A549 (cell line): ENCODE results near the gene RNASE7. TPM values are rescaled to one million over a fixed set of nuclear protein-coding genes. Genes with fewer than 3 reads are reported as not detected.

Source experiments
- ATAC-seq, 2 experiments: fragments of 200-7000 bp in 1 of 2; fragments of >200 bp in 1 of 2; cut with Nextera tagmentation in 1 of 2; cut with Tn5 transposase in 1 of 2; 3 replicates each; pipeline versions ENCODE4 v1.8.0 to v1.9.1; 2018 to 2020; ENCODE audit warnings: mild to moderate bottlenecking in 1 of 2, moderate library complexity in 1 of 2
- CTCF ChIA-PET: fragments of 300-600 bp; sonication (Branson Sonifier 250); formaldehyde crosslinking; extraction: SDS; loops from one replicate; lab custom pipeline; 2021; ENCODE audit warnings: antibody characterized with exemption, inconsistent platforms; lab: Yijun Ruan, JAX
- POLR2A ChIA-PET: fragments of 350-600 bp; formaldehyde crosslinking; extraction: SDS; loops from one replicate; lab custom pipeline; 2021; ENCODE audit warnings: antibody characterized with exemption, inconsistent platforms; lab: Yijun Ruan, JAX
- DNase-seq, 2 experiments: peaks; one replicate each; pipeline versions ENCODE4 v3.0.0 to v3.0.0-alpha.2; 2011 to 2016; ENCODE audit warnings: low read depth in 1 of 2, low spot score in 1 of 2
- FAIRE-seq: peaks from 2 replicates; lab custom pipeline; 2011; peaks lifted over from hg19 to GRCh38; lab: Jason Lieb, UNC
- H3K27ac ChIP-seq, 2 experiments: fragments of >200 bp; sonication (Bioruptor Twin); formaldehyde crosslinking; 3 replicates each; pipeline ENCODE4 v1.5.1; 2016 to 2017
- H3K4me1 ChIP-seq: fragments of >200 bp; sonication (Bioruptor Twin); formaldehyde crosslinking; 3 replicates; pipeline ENCODE4 v1.6.1; 2016
- H3K4me2 ChIP-seq: fragments of >200 bp; sonication (Bioruptor Twin); formaldehyde crosslinking; 3 replicates; pipeline ENCODE4 v1.6.1; 2016
- H3K4me3 ChIP-seq: fragments of >200 bp; sonication (Bioruptor Twin); formaldehyde crosslinking; 3 replicates; pipeline ENCODE4 v1.5.1; 2016
- H3K9me3 ChIP-seq: fragments of >200 bp; sonication (Bioruptor Twin); formaldehyde crosslinking; 3 replicates; pipeline ENCODE4 v1.6.1; 2016
- BHLHE40 ChIP-seq: IDR thresholded peaks from 2 replicates; pipeline ENCODE4 v1.6.1; 2012; ENCODE audit warnings: low read depth, low read length, inconsistent platforms
- CBX2 ChIP-seq: fragments of 200-600 bp; sonication (generic); IDR thresholded peaks from 2 replicates; pipeline ENCODE4 v1.6.1; 2016; ENCODE audit warnings: low read depth, mild to moderate bottlenecking, borderline replicate concordance
- CBX8 ChIP-seq: fragments of 200-600 bp; sonication (generic); IDR thresholded peaks from 2 replicates; pipeline ENCODE4 v1.6.1; 2016
- EP300 ChIP-seq, 2 experiments: fragments of >200 bp; sonication (Bioruptor Twin); formaldehyde crosslinking; IDR thresholded peaks; 2 replicates in 1 of 2; 3 replicates in 1 of 2; pipeline ENCODE4 v1.6.1; 2016 to 2017
- ESRRA ChIP-seq: fragments of 150-350 bp; IDR thresholded peaks from 2 replicates; pipeline ENCODE4 v1.6.1; 2014; ENCODE audit warnings: mild to moderate bottlenecking, low read length, borderline replicate concordance
- FOSL2 ChIP-seq, 2 experiments: fragments of 450-650 bp in 1 of 2; fragments of >200 bp in 1 of 2; sonication (Bioruptor Twin) in 1 of 2; formaldehyde crosslinking; IDR thresholded peaks; 2 replicates each; pipeline versions ENCODE4 v1.5.0 to v1.6.1; 2016 to 2020; ENCODE audit warnings: mild to moderate bottlenecking in 1 of 2, moderate library complexity in 1 of 2
- FOXS1 ChIP-seq: fragments of 250-450 bp; sonication (Bioruptor Pico); IDR thresholded peaks from 2 replicates; pipeline ENCODE4 v1.5.0; 2020; ENCODE audit warnings: mild to moderate bottlenecking, moderate library complexity
- JUNB ChIP-seq: fragments of >200 bp; sonication (Bioruptor Twin); formaldehyde crosslinking; IDR thresholded peaks from 2 replicates; pipeline ENCODE4 v1.6.1; 2016
- MAZ ChIP-seq: fragments of 150-350 bp; IDR thresholded peaks from 2 replicates; pipeline ENCODE4 v1.6.1; 2014; ENCODE audit warnings: antibody characterized with exemption, low read depth, low read length, borderline replicate concordance
- MYC ChIP-seq: IDR thresholded peaks from 2 replicates; pipeline ENCODE4 v1.6.1; 2012; ENCODE audit warnings: mild to moderate bottlenecking, inconsistent platforms, low read length, improper control_type of control experiment, borderline replicate concordance
- NFE2L2 ChIP-seq: fragments of 150-350 bp; conservative IDR thresholded peaks from 2 replicates; pipeline ENCODE4 v1.6.1; 2014; ENCODE audit warnings: low read length
- NPAS2 ChIP-seq: fragments of 250-450 bp; sonication (Bioruptor Pico); IDR thresholded peaks from 2 replicates; pipeline ENCODE4 v1.8.0; 2022; ENCODE audit warnings: mild to moderate bottlenecking, moderate library complexity, borderline replicate concordance
- POLR2AphosphoS2 ChIP-seq: conservative IDR thresholded peaks from 2 replicates; pipeline ENCODE4 v1.6.1; 2012; ENCODE audit warnings: low read length, improper control_type of control experiment, inconsistent platforms
- RAD21 ChIP-seq, 2 experiments: fragments of >200 bp in 1 of 2; sonication (Bioruptor Twin) in 1 of 2; formaldehyde crosslinking in 1 of 2; IDR thresholded peaks in 1 of 2; conservative IDR thresholded peaks in 1 of 2; 2 replicates in 1 of 2; 3 replicates in 1 of 2; pipeline ENCODE4 v1.6.1; 2012 to 2018; ENCODE audit warnings: inconsistent platforms in 1 of 2
- RARB ChIP-seq: fragments of 250-450 bp; sonication (Bioruptor Pico); IDR thresholded peaks from 2 replicates; pipeline ENCODE4 v1.8.0; 2021; ENCODE audit warnings: mild to moderate bottlenecking, moderate library complexity
- RFX5 ChIP-seq: fragments of 450-650 bp; IDR thresholded peaks from 2 replicates; pipeline ENCODE4 v1.7.1; 2014; ENCODE audit warnings: antibody characterized with exemption, mild to moderate bottlenecking, moderate library complexity
- RNF2 ChIP-seq: fragments of 200-600 bp; sonication (generic); IDR thresholded peaks from 2 replicates; pipeline ENCODE4 v1.6.1; 2016; ENCODE audit warnings: low read depth, mild to moderate bottlenecking, antibody characterized with exemption, moderate library complexity, borderline replicate concordance
- SREBF2 ChIP-seq: fragments of 450-650 bp; IDR thresholded peaks from 2 replicates; pipeline ENCODE4 v1.6.1; 2014; ENCODE audit warnings: mild to moderate bottlenecking, moderate library complexity
- ZC3H11A ChIP-seq: fragments of 450-650 bp; IDR thresholded peaks from 2 replicates; pipeline ENCODE4 v1.6.1; 2014; ENCODE audit warnings: antibody characterized with exemption, mild to moderate bottlenecking
- WGBS: methylation state at CpG from one replicate; pipeline ENCODE4 v1.1.6; 2017; ENCODE audit errors: missing lambda C conversion rate; 5-methylcytosine and 5-hydroxymethylcytosine counted together
- polyA plus RNA-seq, 4 experiments: library from polyadenylated mRNA; depleted of rRNA in 3 of 4; stranded (reverse); fragments of >200 nt; fragmentation: RNase III in 1 of 4; extraction: RNeasy Plus Mini Kit Qiagen cat#74134 plus additional on column Dnase treatment in 1 of 4; gene quantifications; 2 replicates in 3 of 4; 3 replicates in 1 of 4; pipeline ENCODE4 v1.2.3, GENCODE V29; 2011 to 2017
- TF ChIP-seq, protein P1 (sequence below): fragments of 200-600 bp; sonication (generic); IDR thresholded peaks from 2 replicates; pipeline ENCODE4 v1.6.1; 2016; ENCODE audit warnings: antibody characterized with exemption, mild to moderate bottlenecking, moderate library complexity

RNASE7 gene
- polyA plus RNA-seq, 2 of the 4 experiments (the other 2 are of a cell fraction), result not detected

DNA sequence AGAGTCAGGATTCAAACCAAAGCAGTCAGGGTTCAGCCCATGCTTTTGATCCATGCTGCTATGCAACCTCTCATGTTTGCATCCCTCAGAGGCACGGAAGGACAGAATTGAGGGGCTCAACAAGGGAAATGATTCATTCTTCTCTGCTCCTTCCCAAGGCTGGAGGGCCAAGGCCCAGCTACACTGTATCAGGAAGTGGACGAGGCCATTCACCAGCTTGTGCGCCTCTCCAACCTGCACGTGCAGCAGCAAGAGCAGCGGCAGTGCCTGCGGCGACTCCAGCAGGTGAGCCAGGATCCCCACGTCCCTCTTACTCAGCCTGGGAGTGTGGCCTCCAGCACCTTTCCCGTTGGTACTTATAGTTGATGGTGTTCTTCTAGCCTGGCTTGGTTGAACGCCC lies 36.6 kb downstream of the RNASE7 start:
- 70% methylated on average over 5 of the region's 10 CpGs for WGBS
- H3K4me2 ChIP-seq, result no peak overlapping the region
- H3K4me1 ChIP-seq, result no peaks in the 10 kb centered on the region
- H3K9me3 ChIP-seq, result no peaks in the 10 kb centered on the region
- no peak overlapping the region for H3K27ac ChIP-seq
- ChIA-PET CTCF (interaction anchor here (1.7 to 15.5 kb wide), 5 partner anchors 7 to 64 kb away, joined by 6 to 369 read pairs (median 37); partner anchors contain the start of genes ARHGEF40, TMEM253 and ZNF219), POLR2A (no interaction called here)
- FAIRE-seq (no peak), ATAC-seq (no peak), DNase-seq (no peak)
- H3K4me3 ChIP-seq, result no peak overlapping the region
- TF ChIP-seq BHLHE40, result no peak
- no peak for TF ChIP-seq RAD21 (conservative IDR thresholded peaks at IDR 0.05 in 1 of 2, IDR thresholded peaks at IDR 0.05 in 1 of 2)
- no peak for TF ChIP-seq POLR2AphosphoS2
- no peak for TF ChIP-seq EP300 (IDR thresholded peaks at IDR 0.05)
- TF ChIP-seq ESRRA, result no peak
- TF ChIP-seq SREBF2, result no peak
- TF ChIP-seq JUNB, result no peak
- no peak for TF ChIP-seq RARB (CRISPR knock-in tag)
- no peak for TF ChIP-seq RFX5
- TF ChIP-seq MYC, result no peak
- TF ChIP-seq NPAS2 (CRISPR knock-in tag), result no peak

DNA sequence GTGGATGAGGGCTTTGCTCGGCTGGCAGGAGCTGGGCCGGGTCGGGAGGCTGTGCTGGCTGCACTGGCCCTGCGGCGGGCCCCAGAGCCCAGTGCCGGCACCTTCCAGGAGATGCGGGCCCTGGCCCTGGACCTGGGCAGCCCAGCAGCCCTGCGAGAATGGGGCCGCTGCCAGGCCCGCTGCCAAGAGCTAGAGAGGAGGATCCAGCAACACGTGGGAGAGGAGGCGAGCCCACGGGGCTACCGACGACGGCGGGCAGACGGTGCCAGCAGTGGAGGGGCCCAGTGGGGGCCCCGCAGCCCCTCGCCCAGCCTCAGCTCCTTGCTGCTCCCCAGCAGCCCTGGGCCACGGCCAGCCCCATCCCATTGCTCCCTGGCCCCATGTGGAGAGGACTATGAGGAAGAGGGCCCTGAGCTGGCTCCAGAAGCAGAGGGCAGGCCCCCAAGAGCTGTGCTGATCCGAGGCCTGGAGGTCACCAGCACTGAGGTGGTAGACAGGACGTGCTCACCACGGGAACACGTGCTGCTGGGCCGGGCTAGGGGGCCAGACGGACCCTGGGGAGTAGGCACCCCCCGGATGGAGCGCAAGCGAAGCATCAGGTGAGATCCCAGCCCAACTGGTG lies 39.5 kb downstream of the RNASE7 start:
- Histone ChIP-seq H3K9me3 (no peaks in the 10 kb centered on the region), H3K4me1 (peaks cover 6% of the 10 kb centered on the region; the same call in 1 of the 3 replicates), H3K4me2 (no peak overlapping the region), H3K4me3 (no peak overlapping the region), H3K27ac (no peak overlapping the region)
- FAIRE-seq (no peak), ATAC-seq (no peak; a peak in 1 of 6 replicates), DNase-seq (no peak)
- TF ChIP-seq, protein P1, sequence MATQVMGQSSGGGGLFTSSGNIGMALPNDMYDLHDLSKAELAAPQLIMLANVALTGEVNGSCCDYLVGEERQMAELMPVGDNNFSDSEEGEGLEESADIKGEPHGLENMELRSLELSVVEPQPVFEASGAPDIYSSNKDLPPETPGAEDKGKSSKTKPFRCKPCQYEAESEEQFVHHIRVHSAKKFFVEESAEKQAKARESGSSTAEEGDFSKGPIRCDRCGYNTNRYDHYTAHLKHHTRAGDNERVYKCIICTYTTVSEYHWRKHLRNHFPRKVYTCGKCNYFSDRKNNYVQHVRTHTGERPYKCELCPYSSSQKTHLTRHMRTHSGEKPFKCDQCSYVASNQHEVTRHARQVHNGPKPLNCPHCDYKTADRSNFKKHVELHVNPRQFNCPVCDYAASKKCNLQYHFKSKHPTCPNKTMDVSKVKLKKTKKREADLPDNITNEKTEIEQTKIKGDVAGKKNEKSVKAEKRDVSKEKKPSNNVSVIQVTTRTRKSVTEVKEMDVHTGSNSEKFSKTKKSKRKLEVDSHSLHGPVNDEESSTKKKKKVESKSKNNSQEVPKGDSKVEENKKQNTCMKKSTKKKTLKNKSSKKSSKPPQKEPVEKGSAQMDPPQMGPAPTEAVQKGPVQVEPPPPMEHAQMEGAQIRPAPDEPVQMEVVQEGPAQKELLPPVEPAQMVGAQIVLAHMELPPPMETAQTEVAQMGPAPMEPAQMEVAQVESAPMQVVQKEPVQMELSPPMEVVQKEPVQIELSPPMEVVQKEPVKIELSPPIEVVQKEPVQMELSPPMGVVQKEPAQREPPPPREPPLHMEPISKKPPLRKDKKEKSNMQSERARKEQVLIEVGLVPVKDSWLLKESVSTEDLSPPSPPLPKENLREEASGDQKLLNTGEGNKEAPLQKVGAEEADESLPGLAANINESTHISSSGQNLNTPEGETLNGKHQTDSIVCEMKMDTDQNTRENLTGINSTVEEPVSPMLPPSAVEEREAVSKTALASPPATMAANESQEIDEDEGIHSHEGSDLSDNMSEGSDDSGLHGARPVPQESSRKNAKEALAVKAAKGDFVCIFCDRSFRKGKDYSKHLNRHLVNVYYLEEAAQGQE, result no peak
- no peak for TF ChIP-seq FOXS1
- TF ChIP-seq RNF2, result no peak
- no peak for TF ChIP-seq NFE2L2
- TF ChIP-seq CBX8, result no peak
- no peak for TF ChIP-seq FOSL2 (IDR thresholded peaks at IDR 0.05)
- TF ChIP-seq FOSL2 (CRISPR knock-in tag; IDR thresholded peaks at IDR 0.05), result no peak
- TF ChIP-seq CBX2, result no peak
- no peak for TF ChIP-seq ESRRA
- no peak for TF ChIP-seq MYC
- no peak for TF ChIP-seq ZC3H11A
- no peak for TF ChIP-seq MAZ
- ChIA-PET CTCF (interaction anchor here (0.8 to 15.5 kb wide), 6 partner anchors 10 to 67 kb away, joined by 4 to 369 read pairs (median 34); partner anchors contain the start of genes ARHGEF40, TMEM253 and ZNF219), POLR2A (no interaction called here)
- WGBS, result 83% methylated on average over 10 of the region's 30 CpGs
